DND-41 (cell line): ENCODE results near the gene RAMACL.

Source experiments
- ATAC-seq: fragments of 200-7000 bp; cut with Tn5 transposase; 3 replicates; pipeline ENCODE4 v1.9.1; 2021; ENCODE audit warnings: low read depth; ENCODE audit not compliant: insufficient read depth
- DNase-seq: peaks from one replicate; pipeline ENCODE4 v3.0.0-alpha.2; 2020
- H2AFZ ChIP-seq: 2 replicates; pipeline ENCODE4 v1.6.0; 2012; ENCODE audit warnings: low read depth, low read length
- H3K27ac ChIP-seq: 2 replicates; pipeline ENCODE4 v1.5.1; 2012; ENCODE audit warnings: low read length, inconsistent platforms
- H3K27me3 ChIP-seq: fragments of 200-600 bp; sonication (generic); 2 replicates; pipeline ENCODE4 v1.6.0; 2012; ENCODE audit warnings: low read length, mild to moderate bottlenecking, inconsistent platforms; ENCODE audit not compliant: insufficient read depth, poor library complexity
- H3K36me3 ChIP-seq: 2 replicates; pipeline ENCODE4 v1.5.1; 2012; ENCODE audit warnings: low read length, inconsistent platforms; ENCODE audit not compliant: insufficient read depth
- H3K4me1 ChIP-seq: 2 replicates; pipeline ENCODE4 v1.5.1; 2012; ENCODE audit warnings: mild to moderate bottlenecking, low read length; ENCODE audit not compliant: insufficient read depth
- H3K4me2 ChIP-seq: 2 replicates; pipeline ENCODE4 v1.6.0; 2012; ENCODE audit warnings: mild to moderate bottlenecking, moderate library complexity, low read length, inconsistent platforms; ENCODE audit not compliant: insufficient read depth
- H3K4me3 ChIP-seq, 2 experiments: fragments of 200-600 bp in 1 of 2; shearing (Covaris generic) in 1 of 2; 2 replicates each; pipeline ENCODE4 v1.5.1; 2012 to 2016; ENCODE audit warnings: inconsistent platforms in 2 of 2, low read length in 2 of 2, mild to moderate bottlenecking in 2 of 2, low read depth in 1 of 2, moderate library complexity in 1 of 2
- H3K79me2 ChIP-seq: 2 replicates; pipeline ENCODE4 v1.6.0; 2012; ENCODE audit warnings: low read length, inconsistent platforms; ENCODE audit not compliant: insufficient read depth
- H3K9ac ChIP-seq: 2 replicates; pipeline ENCODE4 v1.6.0; 2012; ENCODE audit warnings: low read depth, mild to moderate bottlenecking, inconsistent platforms, low read length, moderate library complexity
- H3K9me3 ChIP-seq: 2 replicates; pipeline ENCODE4 v1.5.1; 2012; ENCODE audit warnings: low read length, moderate library complexity, mild to moderate bottlenecking, inconsistent platforms; ENCODE audit not compliant: insufficient read depth, severe bottlenecking
- H4K20me1 ChIP-seq: 2 replicates; pipeline ENCODE4 v1.6.0; 2012; ENCODE audit warnings: low read length; ENCODE audit not compliant: insufficient read depth
- CTCF ChIP-seq: IDR thresholded peaks from 2 replicates; pipeline ENCODE4 v1.5.1; 2012; ENCODE audit warnings: borderline replicate concordance, low read length, moderate library complexity, mild to moderate bottlenecking; ENCODE audit not compliant: poor library complexity, severe bottlenecking; ENCODE audit errors: extremely low read depth
- EZH2 ChIP-seq: IDR thresholded peaks from 3 replicates; pipeline ENCODE4 v1.6.1; 2012; ENCODE audit warnings: borderline replicate concordance, low read depth, mild to moderate bottlenecking, moderate library complexity, low read length, inconsistent platforms; ENCODE audit not compliant: severe bottlenecking

Gene RAMACL

GRCh38 chr6:166591961-166592520, 5.6 kb upstream of the RAMACL start:
- ATAC-seq (no peak), DNase-seq (no peak)
- Histone ChIP-seq H3K9ac (no peak overlapping the region), H3K4me1 (peaks cover 17% of the 10 kb centered on the region), H3K27ac (no peak overlapping the region), H4K20me1 (no peaks in the 10 kb centered on the region), H3K79me2 (no peaks in the 10 kb centered on the region), H3K27me3 (no peaks in the 10 kb centered on the region), H3K9me3 (no peaks in the 10 kb centered on the region), H3K4me3 (no peak overlapping the region), H2AFZ (no peak overlapping the region), H3K4me2 (no peak overlapping the region), H3K36me3 (no peaks in the 10 kb centered on the region)
- no peak for TF ChIP-seq EZH2
- TF ChIP-seq CTCF = no peak

GRCh38 chr6:166591026-166591425, 4.5 kb upstream of the RAMACL start:
- H3K27ac ChIP-seq = no peak overlapping the region

GRCh38 chr6:166589786-166590574, 3.5 kb upstream of the RAMACL start:
- ATAC-seq = no peak
- H3K36me3 ChIP-seq = no peaks in the 10 kb centered on the region
- H2AFZ ChIP-seq = no peak overlapping the region
- no peak for TF ChIP-seq EZH2
- no peak for TF ChIP-seq CTCF
- H3K4me3 ChIP-seq = no peak overlapping the region
- no peaks in the 10 kb centered on the region for H4K20me1 ChIP-seq
- H3K9ac ChIP-seq = no peak overlapping the region
- no peak for DNase-seq
- no peaks in the 10 kb centered on the region for H3K9me3 ChIP-seq
- no peak overlapping the region for H3K27ac ChIP-seq
- no peaks in the 10 kb centered on the region for H3K27me3 ChIP-seq
- no peaks in the 10 kb centered on the region for H3K79me2 ChIP-seq
- peaks cover 17% of the 10 kb centered on the region for H3K4me1 ChIP-seq
- no peak overlapping the region for H3K4me2 ChIP-seq

More at GRCh38 chr6:166591026-166591425, 4.5 kb upstream of the RAMACL start:
- ATAC-seq (no peak), DNase-seq (no peak)
- Histone ChIP-seq H3K36me3 (no peaks in the 10 kb centered on the region), H3K27me3 (no peaks in the 10 kb centered on the region), H3K4me2 (no peak overlapping the region), H3K4me1 (peaks cover 17% of the 10 kb centered on the region), H3K9ac (no peak overlapping the region), H2AFZ (no peak overlapping the region), H3K9me3 (no peaks in the 10 kb centered on the region), H4K20me1 (no peaks in the 10 kb centered on the region), H3K79me2 (no peaks in the 10 kb centered on the region), H3K4me3 (no peak overlapping the region)
- TF ChIP-seq CTCF (no peak), EZH2 (no peak)
